ENCODE measurements around the gene PRDM2.

GRCh38 chr1:13832100-13832499, 132.1 kb downstream of the PRDM2 start:
- TF ChIP-seq EZH2 (IDR thresholded peaks at IDR 0.05; ENCODE audit: low read length, missing control alignments) (no peak), CTCF (conservative IDR thresholded peaks at IDR 0.05 in 1 of 2, IDR thresholded peaks at IDR 0.05 in 1 of 2; ENCODE audit: low read depth in 1 of 2, low read length in 2 of 2) (no peak)
